Duodenal mucosa (tissue), 2 donors: ENCODE measurements around the gene WDR90.

Source experiments
- H3K27ac ChIP-seq: one replicate; pipeline ENCODE4 v1.7.0; 2013; ENCODE audit warnings: low read depth, low read length
- H3K27me3 ChIP-seq, 2 donors: one replicate each; pipeline ENCODE4 v1.7.0; 2013; ENCODE audit warnings: low read length in 2 of 2, control low read depth in 1 of 2; ENCODE audit not compliant: insufficient read depth in 2 of 2, control insufficient read depth in 1 of 2
- H3K36me3 ChIP-seq, 2 donors: one replicate each; pipeline ENCODE4 v1.7.0; 2013; ENCODE audit warnings: low read length in 2 of 2, control low read depth in 1 of 2; ENCODE audit not compliant: insufficient read depth in 2 of 2, control insufficient read depth in 1 of 2
- H3K4me1 ChIP-seq, 2 donors: one replicate each; pipeline ENCODE4 v1.7.0; 2013; ENCODE audit warnings: low read length in 2 of 2, control low read depth in 1 of 2; ENCODE audit not compliant: insufficient read depth in 2 of 2, control insufficient read depth in 1 of 2
- H3K4me3 ChIP-seq, 2 donors: one replicate each; pipeline ENCODE4 v1.7.0; 2013; ENCODE audit warnings: low read length in 2 of 2, low read depth in 1 of 2
- H3K9ac ChIP-seq, 2 donors: one replicate each; pipeline ENCODE4 v1.7.0; 2013; ENCODE audit warnings: low read length in 2 of 2, low read depth in 1 of 2
- H3K9me3 ChIP-seq, 2 donors: one replicate each; pipeline ENCODE4 v1.7.0; 2013; ENCODE audit warnings: low read length in 2 of 2, control low read depth in 1 of 2; ENCODE audit not compliant: control insufficient read depth in 1 of 2

WDR90 gene

DNA sequence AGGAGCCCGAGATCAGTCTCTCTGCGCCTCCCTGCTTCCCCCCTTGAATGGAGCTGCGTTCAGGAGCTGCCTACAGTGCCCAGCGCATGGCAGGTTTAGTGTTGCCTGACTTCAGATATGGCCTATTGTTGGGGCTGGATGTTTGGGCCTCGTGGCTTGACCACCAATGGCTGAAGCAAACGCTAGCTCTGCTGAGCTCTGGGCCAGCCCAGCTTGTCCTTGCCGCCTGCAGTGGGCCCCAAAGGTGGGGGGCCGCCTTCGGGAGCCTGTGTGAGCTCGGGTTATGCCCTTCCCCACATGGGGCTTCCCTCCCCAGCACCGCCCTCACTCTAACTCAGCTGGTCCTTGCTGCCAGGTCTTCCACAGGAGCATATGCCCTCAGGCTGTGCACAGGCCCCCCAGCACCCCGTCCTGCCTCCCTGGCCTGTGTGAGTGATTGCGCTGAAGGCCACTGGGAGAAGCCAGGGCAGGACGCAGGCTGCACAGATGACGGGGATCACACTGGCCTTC is 11.1 kb upstream of the WDR90 start:
- Histone ChIP-seq H3K9ac (peak overlapping the region in 1 of 2 donors; percentile 58), H3K27ac (no peak overlapping the region), H3K4me3 (no peak overlapping the region), H3K4me1 (peaks cover 15 to 28% of the 10 kb centered on the region in 2 donors), H3K36me3 (peaks cover 0 to 10% of the 10 kb centered on the region in 2 donors), H3K9me3 (no peaks in the 10 kb centered on the region), H3K27me3 (no peaks in the 10 kb centered on the region)

GRCh38 chr16:638836-639235 is 10.3 kb upstream of the WDR90 start:
- H3K27ac ChIP-seq = no peak overlapping the region
- no peaks in the 10 kb centered on the region for H3K27me3 ChIP-seq
- peaks cover 0 to 6% of the 10 kb centered on the region in 2 donors for H3K36me3 ChIP-seq
- H3K4me1 ChIP-seq = peaks cover 18 to 34% of the 10 kb centered on the region in 2 donors
- H3K4me3 ChIP-seq = no peak overlapping the region
- no peaks in the 10 kb centered on the region for H3K9me3 ChIP-seq
- no peak overlapping the region for H3K9ac ChIP-seq

GRCh38 chr16:640614-641013 is 8.6 kb upstream of the WDR90 start:
- peak overlapping the region in 1 of 2 donors; percentile 79 for H3K9ac ChIP-seq
- no peak overlapping the region for H3K27ac ChIP-seq

DNA sequence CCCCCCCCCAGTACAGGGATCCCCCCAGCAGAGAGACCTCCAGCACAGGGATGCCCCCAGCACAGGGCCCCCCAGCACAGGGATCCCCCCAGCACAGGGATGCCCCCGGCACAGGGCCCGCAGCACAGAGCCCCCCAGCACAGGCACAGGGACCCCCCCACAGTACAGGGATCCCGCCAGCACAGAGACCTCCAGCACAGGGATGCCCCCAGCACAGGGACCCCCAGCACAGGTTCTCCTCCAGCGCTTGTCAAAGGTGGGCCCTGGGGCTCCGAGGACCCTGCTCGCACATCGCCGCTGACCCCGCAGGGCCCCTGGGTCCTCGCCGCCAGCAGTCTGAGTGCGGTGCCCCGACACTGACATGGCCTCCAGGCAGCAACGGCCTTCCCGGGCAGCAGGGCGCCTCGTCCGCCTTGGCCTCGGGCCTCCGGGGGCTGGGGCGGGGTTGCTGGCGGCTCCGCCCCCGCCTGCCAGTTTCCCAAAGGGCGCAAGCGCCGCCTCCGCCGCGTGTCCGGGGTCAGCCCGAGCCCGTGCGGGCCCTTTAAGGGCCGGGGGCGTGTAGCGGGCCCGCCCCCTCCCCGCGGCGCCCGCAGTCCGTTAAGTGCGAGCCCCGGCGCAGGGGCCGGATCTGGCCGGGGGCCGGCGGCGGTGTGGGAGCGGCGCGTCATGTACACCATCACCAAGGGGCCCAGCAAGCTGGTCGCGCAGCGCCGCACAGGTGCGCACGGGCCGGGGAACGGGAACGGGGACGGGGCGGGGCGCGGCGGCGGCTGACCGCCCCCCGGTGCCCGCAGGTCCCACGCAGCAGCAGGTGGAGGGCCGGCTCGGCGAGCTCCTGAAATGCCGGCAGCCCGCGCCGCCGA is 7.6 kb upstream of the WDR90 start, which contains the start of gene MCRIP2:
Gene MCRIP2 (plus strand): TSS at position 503 of the 863 bp plus-strand sequence. CDS start 164 bp downstream, at position 667.
- H3K36me3 ChIP-seq = no peaks in the 10 kb centered on the region
- H3K27ac ChIP-seq = peak within 1 kb of the TSS; percentile 84
- H3K9me3 ChIP-seq = no peaks in the 10 kb centered on the region
- no peaks in the 10 kb centered on the region for H3K27me3 ChIP-seq
- H3K4me1 ChIP-seq = peaks cover 37 to 46% of the 10 kb centered on the region in 2 donors
- peak within 1 kb of the TSS; percentile 79 to 96 for H3K9ac ChIP-seq
- peak within 1 kb of the TSS; percentile 73 to 83 for H3K4me3 ChIP-seq

More at GRCh38 chr16:640614-641013, 8.6 kb upstream of the WDR90 start:
- Histone ChIP-seq H3K4me3 (no peak overlapping the region), H3K4me1 (peaks cover 28 to 36% of the 10 kb centered on the region in 2 donors), H3K36me3 (no peaks in the 10 kb centered on the region), H3K9me3 (no peaks in the 10 kb centered on the region), H3K27me3 (no peaks in the 10 kb centered on the region)

DNA sequence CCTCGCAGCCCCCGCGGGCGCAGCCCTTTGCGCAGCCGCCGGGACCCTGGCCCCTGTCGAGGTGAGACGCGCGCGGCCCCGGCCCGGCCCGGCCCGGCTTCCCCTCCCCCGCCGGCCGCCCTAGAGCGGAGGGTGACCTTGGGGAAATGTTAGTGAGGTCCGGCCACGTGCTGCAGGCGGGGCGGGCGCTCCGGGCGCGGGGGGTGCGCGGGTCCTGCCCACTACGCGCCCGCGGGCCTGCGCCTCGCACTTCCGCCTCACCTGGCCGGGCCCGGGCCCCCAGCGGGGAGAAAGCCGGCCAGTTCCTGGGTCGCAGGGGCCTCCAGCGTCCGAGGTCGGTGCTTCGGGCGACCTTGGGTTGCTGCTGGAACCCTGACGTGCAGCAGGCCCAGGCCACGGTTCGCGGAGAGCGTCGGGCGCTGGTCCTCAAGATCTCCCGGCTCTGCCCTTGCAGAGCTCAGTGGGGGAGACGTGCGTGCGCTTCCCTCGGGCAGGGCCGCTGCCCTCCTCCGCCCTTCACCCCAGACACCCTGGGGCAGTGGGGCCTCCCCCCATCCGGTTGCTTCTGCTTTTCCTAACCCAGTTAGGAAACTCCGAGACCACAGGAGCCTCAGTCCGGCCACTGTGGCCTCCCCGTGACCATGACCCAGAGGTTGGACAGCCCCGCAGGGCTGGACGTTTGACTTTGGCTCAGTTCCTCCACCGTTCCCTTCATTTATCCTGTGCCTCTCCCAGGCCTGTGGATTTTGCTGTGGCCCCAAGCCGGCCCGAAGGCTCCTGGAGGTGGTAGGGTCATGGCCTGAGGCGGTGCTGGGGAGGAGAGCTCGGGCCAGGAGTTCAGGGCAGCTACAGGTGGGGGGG is 6.7 kb upstream of the WDR90 start:
- no peaks in the 10 kb centered on the region for H3K36me3 ChIP-seq
- H3K27me3 ChIP-seq = no peaks in the 10 kb centered on the region
- H3K9me3 ChIP-seq = no peaks in the 10 kb centered on the region
- peaks cover 44 to 52% of the 10 kb centered on the region in 2 donors for H3K4me1 ChIP-seq
- peak overlapping the region; percentile 79 for H3K9ac ChIP-seq
- peak overlapping the region; percentile 84 for H3K27ac ChIP-seq
- H3K4me3 ChIP-seq = peak overlapping the region; percentile 73 to 83

DNA sequence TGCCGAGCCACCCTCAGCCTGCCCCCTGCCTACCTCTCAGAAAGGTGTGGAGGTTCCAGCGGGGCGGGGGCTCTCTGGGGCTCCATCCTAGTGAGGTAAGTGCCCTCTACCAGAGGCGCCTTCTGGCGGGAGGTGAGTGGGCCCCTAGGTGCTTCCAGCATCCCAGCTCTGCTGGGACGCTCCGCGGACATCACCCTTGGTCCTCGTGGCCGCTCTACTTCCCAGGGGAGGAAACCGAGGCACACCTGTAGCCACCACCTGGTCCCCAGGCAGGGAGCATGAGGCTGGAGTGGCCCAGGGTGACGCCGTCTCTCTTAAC is 6.2 kb upstream of the WDR90 start:
- Histone ChIP-seq H3K36me3 (no peaks in the 10 kb centered on the region), H3K27ac (peak overlapping the region; percentile 62), H3K4me1 (peaks cover 44 to 53% of the 10 kb centered on the region in 2 donors), H3K9ac (peak overlapping the region; percentile 79), H3K27me3 (no peaks in the 10 kb centered on the region), H3K4me3 (peak overlapping the region; percentile 73 to 83), H3K9me3 (no peaks in the 10 kb centered on the region)

- H3K9ac ChIP-seq = peak overlapping the region in 1 of 2 donors; percentile 25
- H3K9me3 ChIP-seq = no peaks in the 10 kb centered on the region
- H3K4me1 ChIP-seq = peaks cover 50 to 61% of the 10 kb centered on the region in 2 donors
- H3K4me3 ChIP-seq = peak overlapping the region in 1 of 2 donors; percentile 15
- H3K27ac ChIP-seq = no peak overlapping the region
- no peaks in the 10 kb centered on the region for H3K27me3 ChIP-seq
- H3K36me3 ChIP-seq = no peaks in the 10 kb centered on the region
Measured at GRCh38 chr16:644556-644955, 4.6 kb upstream of the WDR90 start.

GRCh38 chr16:645852-646678 is 3.1 kb upstream of the WDR90 start:
- Histone ChIP-seq H3K27ac (peak overlapping the region; percentile 38), H3K9ac (peak overlapping the region; percentile 59), H3K9me3 (no peaks in the 10 kb centered on the region), H3K4me3 (peak overlapping the region; percentile 30 to 35), H3K27me3 (no peaks in the 10 kb centered on the region), H3K36me3 (no peaks in the 10 kb centered on the region), H3K4me1 (peaks cover 61 to 71% of the 10 kb centered on the region in 2 donors)

DNA sequence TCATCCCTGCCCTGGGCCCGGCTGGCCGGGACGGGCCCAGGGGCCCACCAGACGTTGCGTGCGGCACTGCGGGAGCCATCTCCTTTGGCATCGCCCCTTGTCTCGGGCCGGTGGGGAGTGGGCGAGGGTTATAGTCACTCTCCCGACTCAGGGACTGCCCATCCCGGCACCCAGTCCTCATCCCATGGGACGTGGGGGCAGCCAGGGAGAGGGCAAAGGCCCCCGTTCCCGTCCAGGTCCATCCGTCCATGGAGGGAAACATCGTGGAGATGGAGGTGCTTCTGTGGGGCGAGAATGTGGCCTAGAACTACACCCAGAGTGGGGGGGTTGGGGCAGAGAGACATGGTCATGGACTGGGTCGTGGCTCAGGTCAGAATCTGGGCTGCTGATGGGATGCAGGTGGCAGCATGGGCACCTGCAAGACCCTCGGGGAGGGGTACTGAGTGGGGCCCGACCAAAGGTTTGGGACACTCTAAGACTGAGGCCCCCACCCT is 2.4 kb upstream of the WDR90 start:
- Histone ChIP-seq H3K4me3 (peak overlapping the region in 1 of 2 donors; percentile 11), H3K27me3 (no peaks in the 10 kb centered on the region), H3K4me1 (peaks cover 61 to 67% of the 10 kb centered on the region in 2 donors), H3K9ac (peak overlapping the region in 1 of 2 donors; percentile 59), H3K27ac (peak overlapping the region; percentile 77), H3K9me3 (no peaks in the 10 kb centered on the region), H3K36me3 (no peaks in the 10 kb centered on the region)
